HEK293 (cell line): ENCODE data around the gene PDZD4.
A peak's percentile ranks its signal among the peaks of the same experiment; 100 is the strongest.

Source experiments
- CTCF ChIA-PET: fragments of 350-600 bp; formaldehyde crosslinking; extraction: SDS; loops from one replicate; lab custom pipeline; 2021; ENCODE audit warnings: antibody characterized with exemption; lab: Yijun Ruan, JAX
- POLR2A ChIA-PET: fragments of 300-600 bp; formaldehyde crosslinking; extraction: SDS; loops from one replicate; lab custom pipeline; 2020; ENCODE audit warnings: antibody characterized with exemption, inconsistent platforms; lab: Yijun Ruan, JAX
- H3K27ac ChIP-seq: fragments of 200-500 bp; sonication (Bioruptor generic); 2 replicates; pipeline ENCODE4 v1.5.1; 2014; ENCODE audit warnings: low read depth, low read length, control low read depth, inconsistent platforms; ENCODE audit errors: extremely low read depth
- H3K36me3 ChIP-seq, 2 experiments: fragments of 200-500 bp in 1 of 2; sonication (Bioruptor generic) in 1 of 2; 1 replicate in 1 of 2; 2 replicates in 1 of 2; pipeline ENCODE4 v1.5.1; 2014 to 2017; ENCODE audit warnings: inconsistent platforms in 2 of 2, low read length in 2 of 2; ENCODE audit not compliant: control insufficient read depth in 2 of 2, insufficient read depth in 1 of 2
- H3K4me1 ChIP-seq: fragments of 200-500 bp; sonication (Bioruptor generic); 2 replicates; pipeline ENCODE4 v1.5.1; 2014; ENCODE audit warnings: mild to moderate bottlenecking, low read length, inconsistent platforms; ENCODE audit not compliant: control insufficient read depth, insufficient read depth
- H3K4me3 ChIP-seq: 2 replicates; pipeline ENCODE4 v1.5.1; 2011; ENCODE audit warnings: low read depth, mild to moderate bottlenecking, control low read depth, low read length, moderate library complexity
- H3K9me3 ChIP-seq: fragments of 200-500 bp; sonication (Bioruptor generic); 2 replicates; pipeline ENCODE4 v1.5.1; 2014; ENCODE audit warnings: low read depth, low read length, inconsistent platforms; ENCODE audit not compliant: control insufficient read depth, insufficient read depth
- FEZF1 ChIP-seq: fragments of 450-650 bp; formaldehyde crosslinking; IDR thresholded peaks from 2 replicates; pipeline ENCODE4 v1.5.1; 2016; ENCODE audit warnings: missing biosample characterization, missing genetic modification characterization
- GLI2 ChIP-seq: fragments of 450-650 bp; formaldehyde crosslinking; IDR thresholded peaks from 2 replicates; pipeline ENCODE4; 2017; ENCODE audit warnings: missing biosample characterization, missing genetic modification characterization, low read depth, borderline replicate concordance
- GLIS2 ChIP-seq: fragments of 450-650 bp; formaldehyde crosslinking; IDR thresholded peaks from 2 replicates; pipeline ENCODE4 v1.5.1; 2016; ENCODE audit warnings: missing biosample characterization, missing genetic modification characterization
- HOXA7 ChIP-seq: sonication (generic); formaldehyde crosslinking; IDR thresholded peaks from 2 replicates; pipeline ENCODE4 v1.8.1; 2022; ENCODE audit warnings: missing genetic modification reagents, borderline replicate concordance
- KLF17 ChIP-seq: fragments of 450-650 bp; formaldehyde crosslinking; IDR thresholded peaks from 2 replicates; pipeline ENCODE4 v1.5.1; 2016; ENCODE audit warnings: missing biosample characterization, missing genetic modification characterization
- OVOL3 ChIP-seq: fragments of 450-650 bp; formaldehyde crosslinking; IDR thresholded peaks from 2 replicates; pipeline ENCODE4 v1.5.1; 2016; ENCODE audit warnings: missing biosample characterization, missing genetic modification characterization
- ZBTB8A ChIP-seq: fragments of 450-650 bp; formaldehyde crosslinking; IDR thresholded peaks from 2 replicates; pipeline ENCODE4 v1.5.1; 2016; ENCODE audit warnings: missing biosample characterization, missing genetic modification characterization
- ZFP3 ChIP-seq: fragments of 450-650 bp; formaldehyde crosslinking; IDR thresholded peaks from 2 replicates; pipeline ENCODE4 v1.5.1; 2016; ENCODE audit warnings: low read depth, missing biosample characterization, missing genetic modification characterization
- ZIC2 ChIP-seq: fragments of 450-650 bp; formaldehyde crosslinking; IDR thresholded peaks from 2 replicates; pipeline ENCODE4 v1.5.1; 2016; ENCODE audit warnings: missing biosample characterization, missing genetic modification characterization
- ZNF18 ChIP-seq: fragments of 450-650 bp; formaldehyde crosslinking; IDR thresholded peaks from 2 replicates; pipeline ENCODE4 v1.5.1; 2016; ENCODE audit warnings: missing biosample characterization, missing genetic modification characterization
- ZNF202 ChIP-seq: fragments of 450-650 bp; formaldehyde crosslinking; IDR thresholded peaks from 2 replicates; pipeline ENCODE4 v1.5.1; 2016; ENCODE audit warnings: missing biosample characterization, missing genetic modification characterization, borderline replicate concordance
- ZNF223 ChIP-seq: fragments of 450-650 bp; formaldehyde crosslinking; IDR thresholded peaks from 2 replicates; pipeline ENCODE4 v1.5.1; 2016; ENCODE audit warnings: missing biosample characterization, missing genetic modification characterization
- ZNF280C ChIP-seq: fragments of 450-650 bp; formaldehyde crosslinking; IDR thresholded peaks from 2 replicates; pipeline ENCODE4 v1.5.1; 2016; ENCODE audit warnings: missing biosample characterization, missing genetic modification characterization
- ZNF398 ChIP-seq: fragments of 450-650 bp; formaldehyde crosslinking; IDR thresholded peaks from 2 replicates; pipeline ENCODE4 v1.5.1; 2017; ENCODE audit warnings: missing biosample characterization, missing genetic modification characterization
- ZNF404 ChIP-seq: fragments of 450-650 bp; formaldehyde crosslinking; IDR thresholded peaks from 2 replicates; pipeline ENCODE4 v1.5.1; 2017; ENCODE audit warnings: missing biosample characterization, missing genetic modification characterization
- ZNF513 ChIP-seq: fragments of 450-650 bp; IDR thresholded peaks from 2 replicates; pipeline ENCODE4 v1.5.1; 2018; ENCODE audit warnings: missing biosample characterization, missing genetic modification characterization
- ZNF514 ChIP-seq: fragments of 450-650 bp; formaldehyde crosslinking; IDR thresholded peaks from 2 replicates; pipeline ENCODE4 v1.5.1; 2016; ENCODE audit warnings: missing biosample characterization, missing genetic modification characterization
- ZNF530 ChIP-seq: fragments of 450-650 bp; formaldehyde crosslinking; IDR thresholded peaks from 2 replicates; pipeline ENCODE4 v1.5.1; 2016; ENCODE audit warnings: low read depth, missing biosample characterization, missing genetic modification characterization
- ZNF548 ChIP-seq: fragments of 450-650 bp; formaldehyde crosslinking; IDR thresholded peaks from 2 replicates; pipeline ENCODE4 v1.5.1; 2016; ENCODE audit warnings: missing biosample characterization, missing genetic modification characterization
- ZNF558 ChIP-seq: fragments of 450-650 bp; formaldehyde crosslinking; IDR thresholded peaks from 2 replicates; pipeline ENCODE4 v1.5.1; 2016; ENCODE audit warnings: missing biosample characterization, missing genetic modification characterization
- ZNF561 ChIP-seq: fragments of 450-650 bp; IDR thresholded peaks from 2 replicates; pipeline ENCODE4 v1.5.1; 2018; ENCODE audit warnings: missing biosample characterization, missing genetic modification characterization, borderline replicate concordance
- ZNF600 ChIP-seq: fragments of 450-650 bp; formaldehyde crosslinking; IDR thresholded peaks from 2 replicates; pipeline ENCODE4 v1.5.1; 2016; ENCODE audit warnings: missing biosample characterization, missing genetic modification characterization
- ZNF623 ChIP-seq: fragments of 450-650 bp; formaldehyde crosslinking; IDR thresholded peaks from 2 replicates; pipeline ENCODE4 v1.5.1; 2016; ENCODE audit warnings: missing biosample characterization, missing genetic modification characterization
- ZNF658 ChIP-seq: fragments of 450-650 bp; formaldehyde crosslinking; IDR thresholded peaks from 2 replicates; pipeline ENCODE4; 2016; ENCODE audit warnings: missing biosample characterization, missing genetic modification characterization
- ZNF692 ChIP-seq: fragments of 450-650 bp; formaldehyde crosslinking; IDR thresholded peaks from 2 replicates; pipeline ENCODE4 v1.5.1; 2016; ENCODE audit warnings: missing biosample characterization, missing genetic modification characterization
- ZNF704 ChIP-seq: fragments of 450-650 bp; formaldehyde crosslinking; IDR thresholded peaks from 2 replicates; pipeline ENCODE4 v1.5.1; 2016; ENCODE audit warnings: missing biosample characterization, missing genetic modification characterization
- ZNF707 ChIP-seq: fragments of 450-650 bp; formaldehyde crosslinking; IDR thresholded peaks from 2 replicates; pipeline ENCODE4 v1.5.1; 2016; ENCODE audit warnings: missing biosample characterization, missing genetic modification characterization
- ZNF837 ChIP-seq: fragments of 450-650 bp; formaldehyde crosslinking; IDR thresholded peaks from 2 replicates; pipeline ENCODE4 v1.5.1; 2016; ENCODE audit warnings: missing biosample characterization, missing genetic modification characterization

PDZD4 gene

GRCh38 chrX:153878969-153879653, 48.8 kb upstream of the PDZD4 start:
- POLR2A ChIA-PET, result interaction anchor here (0.9 kb wide), 1 partner anchor 49 kb away, joined by 3 read pairs; no protein-coding TSS in a partner anchor
- no peaks in the 10 kb centered on the region for H3K9me3 ChIP-seq
- no peak overlapping the region for H3K4me3 ChIP-seq
- H3K27ac ChIP-seq, result no peak overlapping the region
- H3K36me3 ChIP-seq, result no peaks in the 10 kb centered on the region
- no peaks in the 10 kb centered on the region for H3K4me1 ChIP-seq
- CTCF ChIA-PET, result interaction anchor here (1.1 kb wide), 1 partner anchor 17 kb away, joined by 3 read pairs; no protein-coding TSS in a partner anchor
- TF ChIP-seq ZNF704 (tag by site-specific recombination) (no peak), ZNF600 (peak; percentile 53; the same call in 1 of the 2 replicates), ZNF561 (no peak), ZNF514 (tag by site-specific recombination) (no peak), ZNF202 (tag by site-specific recombination) (no peak), HOXA7 (CRISPR knock-in tag) (no peak), ZNF548 (no peak), ZNF707 (tag by site-specific recombination) (no peak), ZNF692 (tag by site-specific recombination) (no peak), GLIS2 (tag by site-specific recombination) (no peak), ZNF530 (tag by site-specific recombination) (no peak), ZNF280C (tag by site-specific recombination) (no peak), ZNF513 (tag by site-specific recombination) (no peak), ZNF837 (no peak), KLF17 (tag by site-specific recombination) (no peak), ZNF18 (tag by site-specific recombination) (no peak), ZNF623 (tag by site-specific recombination) (no peak), ZNF558 (tag by site-specific recombination) (no peak), ZFP3 (tag by site-specific recombination) (no peak), ZNF658 (no peak), ZNF404 (tag by site-specific recombination) (no peak), FEZF1 (no peak), OVOL3 (no peak), ZIC2 (tag by site-specific recombination) (peak; percentile 88), ZNF223 (tag by site-specific recombination) (0 out of 2 replicates have a peak, but pooled peaks have one; percentile 18), ZBTB8A (no peak), ZNF398 (tag by site-specific recombination) (peak; percentile 59), GLI2 (tag by site-specific recombination) (no peak)
